Upper lobe of left lung (tissue), 6 donors: ENCODE results near the gene PTPN13. TPM values are rescaled to one million over a fixed set of nuclear protein-coding genes. Genes with fewer than 3 reads are reported as not detected.

Experiments used
- ATAC-seq, 2 donors: fragments of 200-7000 bp; cut with Tn5 transposase; one replicate each; pipeline ENCODE4 v1.9.1; 2022; ENCODE audit warnings: mild to moderate bottlenecking in 2 of 2, moderate library complexity in 2 of 2; ENCODE audit not compliant: low FRiP score in 2 of 2
- DNase-seq, 2 donors: peaks; one replicate each; pipeline ENCODE4 v3.0.0-alpha.2; 2019 to 2020
- H3K27ac ChIP-seq, 4 donors: fragments of 200-600 bp; sonication (generic); one replicate each; pipeline ENCODE4 v1.5.1; 2016 to 2019
- H3K27me3 ChIP-seq, 4 donors: fragments of 200-600 bp; sonication (generic); one replicate each; pipeline ENCODE4 v1.5.1; 2017 to 2019
- H3K36me3 ChIP-seq, 4 donors: fragments of 200-600 bp; sonication (generic); one replicate each; pipeline ENCODE4 v1.5.1; 2016 to 2019
- H3K4me1 ChIP-seq, 4 donors: fragments of 200-600 bp; sonication (generic); one replicate each; pipeline ENCODE4 v1.5.1; 2018 to 2019
- H3K4me3 ChIP-seq, 4 donors: fragments of 200-600 bp; sonication (generic); one replicate each; pipeline ENCODE4 v1.5.1; 2017 to 2019; ENCODE audit warnings: mild to moderate bottlenecking in 2 of 4, moderate library complexity in 1 of 4
- H3K9me3 ChIP-seq, 4 donors: fragments of 200-600 bp; sonication (generic); one replicate each; pipeline ENCODE4 v1.5.1; 2018 to 2019
- EP300 ChIP-seq, 4 donors: sonication (generic); formaldehyde crosslinking; IDR thresholded peaks; one replicate each; pipeline ENCODE4 v1.5.1; 2017; ENCODE audit warnings: antibody characterized with exemption in 4 of 4, control low read depth in 2 of 4
- POLR2A ChIP-seq, 4 donors: fragments of 450-650 bp; IDR thresholded peaks; one replicate each; pipeline ENCODE4 v1.5.1; 2016 to 2017; ENCODE audit warnings: antibody characterized with exemption in 4 of 4, mild to moderate bottlenecking in 2 of 4
- POLR2AphosphoS5 ChIP-seq, 2 donors: sonication (generic); formaldehyde crosslinking; IDR thresholded peaks; one replicate each; pipeline ENCODE4 v1.5.1; 2017; ENCODE audit warnings: antibody characterized with exemption in 2 of 2
- WGBS, 2 donors: methylation state at CpG; one replicate each; pipeline ENCODE4 v1.1.5; 2017 to 2018; 5-methylcytosine and 5-hydroxymethylcytosine counted together
- total RNA-seq, 6 donors: library from RNA; depleted of rRNA in 4 of 6; stranded (reverse); fragments of >200 nt in 4 of 6; gene quantifications; one replicate each; pipeline versions ENCODE4 v1.1.0 to v1.2.1, GENCODE V29; 2016 to 2021
- TF ChIP-seq, protein P1 (sequence below), 6 experiments: fragments of 450-650 bp in 4 of 6; fragments of 200-600 bp in 2 of 6; sonication (generic) in 2 of 6; IDR thresholded peaks; one replicate each; pipeline ENCODE4 v1.5.1; 2016 to 2019; ENCODE audit warnings: antibody characterized with exemption in 6 of 6
- donor health status: DM: no; HTN: no; CAD: no; lungs with moderate emphysema.
- donor health status: DM: no; HTN: yes; CAD: no; lungs with severe emphysema.

Gene PTPN13
- total RNA-seq, 6 donors from 2014 or later: 50.1 to 163 (median 96.7) TPM

DNA sequence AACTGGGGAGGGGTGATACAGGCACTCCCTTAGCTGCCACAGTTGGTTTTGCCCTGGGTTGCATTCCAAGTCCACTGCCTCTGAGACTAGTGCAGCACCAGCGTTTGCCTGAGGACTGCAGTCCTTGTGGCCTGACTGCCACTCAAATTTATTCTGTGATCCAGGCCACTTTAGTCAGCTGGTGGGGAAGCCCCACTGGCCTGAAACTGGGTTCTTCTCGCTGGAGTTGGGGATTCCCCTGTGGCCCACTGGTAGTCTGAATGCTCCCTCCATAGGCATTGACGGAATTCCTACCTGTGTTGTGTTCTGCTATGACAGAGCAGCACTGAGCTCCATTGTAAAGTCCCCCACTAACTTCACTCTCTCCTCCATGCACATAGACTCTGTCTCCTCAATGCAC is 63.8 kb downstream of the PTPN13 start:
- H3K27ac ChIP-seq: no peak overlapping the region
- no peak for ATAC-seq
- TF ChIP-seq, protein P1, sequence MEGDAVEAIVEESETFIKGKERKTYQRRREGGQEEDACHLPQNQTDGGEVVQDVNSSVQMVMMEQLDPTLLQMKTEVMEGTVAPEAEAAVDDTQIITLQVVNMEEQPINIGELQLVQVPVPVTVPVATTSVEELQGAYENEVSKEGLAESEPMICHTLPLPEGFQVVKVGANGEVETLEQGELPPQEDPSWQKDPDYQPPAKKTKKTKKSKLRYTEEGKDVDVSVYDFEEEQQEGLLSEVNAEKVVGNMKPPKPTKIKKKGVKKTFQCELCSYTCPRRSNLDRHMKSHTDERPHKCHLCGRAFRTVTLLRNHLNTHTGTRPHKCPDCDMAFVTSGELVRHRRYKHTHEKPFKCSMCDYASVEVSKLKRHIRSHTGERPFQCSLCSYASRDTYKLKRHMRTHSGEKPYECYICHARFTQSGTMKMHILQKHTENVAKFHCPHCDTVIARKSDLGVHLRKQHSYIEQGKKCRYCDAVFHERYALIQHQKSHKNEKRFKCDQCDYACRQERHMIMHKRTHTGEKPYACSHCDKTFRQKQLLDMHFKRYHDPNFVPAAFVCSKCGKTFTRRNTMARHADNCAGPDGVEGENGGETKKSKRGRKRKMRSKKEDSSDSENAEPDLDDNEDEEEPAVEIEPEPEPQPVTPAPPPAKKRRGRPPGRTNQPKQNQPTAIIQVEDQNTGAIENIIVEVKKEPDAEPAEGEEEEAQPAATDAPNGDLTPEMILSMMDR (IDR thresholded peaks at IDR 0.05): no peak
- TF ChIP-seq POLR2A (IDR thresholded peaks at IDR 0.05) (no peak), EP300 (IDR thresholded peaks at IDR 0.05) (no peak), POLR2AphosphoS5 (IDR thresholded peaks at IDR 0.05) (no peak)
- H3K9me3 ChIP-seq: peaks cover 0 to 6% (median 5%) of the 10 kb centered on the region in 4 donors
- H3K27me3 ChIP-seq: no peaks in the 10 kb centered on the region
- no peaks in the 10 kb centered on the region for H3K4me1 ChIP-seq
- DNase-seq: no peak
- no peak overlapping the region for H3K4me3 ChIP-seq
- H3K36me3 ChIP-seq: no peaks in the 10 kb centered on the region
- 86 to 100% methylated on average over 2 to 3 of the region's 3 CpGs for WGBS, 2 donors

DNA sequence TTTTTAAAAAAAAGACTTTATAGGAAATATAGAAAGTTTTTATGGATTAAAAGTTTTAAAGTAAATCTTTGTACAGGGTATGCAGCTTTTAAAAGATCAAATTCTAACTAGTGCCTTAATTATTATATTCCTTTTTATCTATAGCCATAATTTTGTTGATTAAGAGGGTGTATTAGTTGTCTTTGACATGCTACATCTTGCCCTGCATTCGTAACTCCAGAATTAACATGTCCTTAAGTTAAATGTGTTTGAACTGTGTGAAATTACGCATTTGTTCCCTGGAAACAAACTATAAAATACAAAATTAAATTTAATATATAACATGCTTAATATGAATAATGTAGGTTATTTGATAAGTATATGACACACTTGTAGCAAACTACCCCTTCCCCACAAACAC is 66.3 kb downstream of the PTPN13 start:
- 81 to 82% methylated on average over 2 of the region's 2 CpGs for WGBS, 2 donors
- Histone ChIP-seq H3K4me3 (no peak overlapping the region), H3K9me3 (no peaks in the 10 kb centered on the region), H3K36me3 (no peaks in the 10 kb centered on the region), H3K4me1 (no peaks in the 10 kb centered on the region), H3K27me3 (no peaks in the 10 kb centered on the region), H3K27ac (no peak overlapping the region)
- TF ChIP-seq EP300 (IDR thresholded peaks at IDR 0.05) (no peak), POLR2A (IDR thresholded peaks at IDR 0.05) (no peak), POLR2AphosphoS5 (IDR thresholded peaks at IDR 0.05) (no peak)
- TF ChIP-seq, protein P1 (IDR thresholded peaks at IDR 0.05): no peak
- ATAC-seq: no peak
- no peak for DNase-seq

DNA sequence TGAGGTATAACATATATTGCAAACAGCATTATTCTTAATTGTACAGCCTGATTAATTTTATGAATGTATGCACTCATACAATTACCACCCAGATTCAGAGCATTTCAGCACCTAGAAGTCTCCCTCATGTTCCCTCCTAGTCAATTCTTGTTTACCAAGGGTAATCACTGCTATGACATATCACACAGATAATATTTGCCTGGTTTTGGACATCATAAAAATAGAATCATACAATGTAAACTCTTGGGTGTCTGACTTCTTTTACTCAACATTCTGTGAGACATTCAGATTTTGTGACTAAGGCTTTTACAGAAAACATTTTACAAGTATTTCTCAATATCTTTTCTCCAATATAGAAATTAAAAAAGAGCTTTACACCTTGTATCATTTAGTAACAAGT is 66.9 kb downstream of the PTPN13 start:
- DNase-seq (no peak), ATAC-seq (no peak)
- no peak for TF ChIP-seq EP300 (IDR thresholded peaks at IDR 0.05)
- no peak for TF ChIP-seq POLR2A (IDR thresholded peaks at IDR 0.05)
- TF ChIP-seq, protein P1 (IDR thresholded peaks at IDR 0.05): no peak
- TF ChIP-seq POLR2AphosphoS5 (IDR thresholded peaks at IDR 0.05): no peak
- Histone ChIP-seq H3K4me3 (no peak overlapping the region), H3K9me3 (no peaks in the 10 kb centered on the region), H3K36me3 (no peaks in the 10 kb centered on the region), H3K27me3 (no peaks in the 10 kb centered on the region), H3K4me1 (no peaks in the 10 kb centered on the region), H3K27ac (no peak overlapping the region)

DNA sequence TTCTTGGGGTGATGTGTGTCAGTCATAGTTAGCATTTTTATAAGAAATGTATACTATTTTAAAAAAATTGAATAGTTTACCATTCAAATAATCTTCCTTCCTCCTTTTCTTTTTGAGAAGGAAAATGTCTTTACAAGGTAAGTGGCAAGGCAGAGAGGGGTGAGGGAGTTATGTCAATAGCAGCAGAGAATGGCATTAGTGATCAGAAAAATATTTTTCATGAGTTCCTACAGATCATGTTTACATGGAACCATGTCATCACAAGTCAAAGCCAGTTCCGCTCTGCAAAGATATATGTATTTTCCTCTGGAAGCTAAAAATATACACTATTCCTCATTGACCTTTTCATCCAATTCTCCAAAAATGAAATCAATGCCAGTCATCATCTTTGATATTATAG is 67.3 kb downstream of the PTPN13 start:
- no peak overlapping the region for H3K27ac ChIP-seq
- ATAC-seq: no peak
- H3K4me1 ChIP-seq: no peaks in the 10 kb centered on the region
- DNase-seq: no peak
- no peaks in the 10 kb centered on the region for H3K9me3 ChIP-seq
- TF ChIP-seq POLR2A (IDR thresholded peaks at IDR 0.05) (no peak), EP300 (IDR thresholded peaks at IDR 0.05) (no peak), POLR2AphosphoS5 (IDR thresholded peaks at IDR 0.05) (no peak)
- TF ChIP-seq, protein P1 (IDR thresholded peaks at IDR 0.05): no peak
- no peak overlapping the region for H3K4me3 ChIP-seq
- H3K27me3 ChIP-seq: no peaks in the 10 kb centered on the region
- no peaks in the 10 kb centered on the region for H3K36me3 ChIP-seq
- 74 to 89% methylated on average over 1 of the region's 1 CpG for WGBS, 2 donors

DNA sequence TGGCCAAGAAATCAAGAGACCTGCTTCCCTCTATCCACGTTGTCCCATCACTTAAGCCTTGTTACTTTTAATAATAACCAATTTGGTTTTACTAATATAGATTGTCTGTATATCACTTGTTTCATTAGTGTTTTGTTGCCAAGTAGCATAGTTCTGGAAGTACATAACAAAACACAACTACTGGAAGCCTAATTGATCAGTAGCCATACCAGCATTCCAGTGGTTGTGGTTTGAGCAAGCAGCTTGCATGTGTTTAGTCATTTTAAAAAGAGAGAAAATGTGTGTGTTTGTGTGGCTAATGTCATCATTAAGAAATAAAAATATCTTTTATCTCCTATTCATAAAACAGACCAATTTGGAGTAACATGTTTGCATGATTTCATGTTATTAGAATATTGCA is 70.8 kb downstream of the PTPN13 start:
- Histone ChIP-seq H3K9me3 (no peaks in the 10 kb centered on the region), H3K27me3 (no peaks in the 10 kb centered on the region), H3K4me1 (no peaks in the 10 kb centered on the region), H3K4me3 (no peak overlapping the region), H3K36me3 (no peaks in the 10 kb centered on the region), H3K27ac (no peak overlapping the region)
- no peak for DNase-seq
- WGBS, 2 donors: 79 to 81% methylated on average over 1 of the region's 1 CpG
- TF ChIP-seq POLR2AphosphoS5 (IDR thresholded peaks at IDR 0.05): no peak
- TF ChIP-seq, protein P1 (IDR thresholded peaks at IDR 0.05): no peak
- TF ChIP-seq EP300 (IDR thresholded peaks at IDR 0.05): no peak
- no peak for TF ChIP-seq POLR2A (IDR thresholded peaks at IDR 0.05)
- no peak for ATAC-seq
